ENCODE data around the gene YBX2.
A peak's percentile ranks its signal among the peaks of the same experiment; 100 is the strongest.
"Not testable (repeated sequence)": the region's sequence is repeated elsewhere in the genome, so short reads cannot be mapped to it uniquely, and the experiment has no call there.

YBX2 gene

GRCh38 chr17:7250695-7251627 is 43.5 kb downstream of the YBX2 start:
- peaks cover 13% of the 10 kb centered on the region; the same call in 1 of the 2 replicates for H3K4me1 ChIP-seq (ENCODE audit: insufficient read depth, low read length)
- H3K9ac ChIP-seq (ENCODE audit: low read depth, low read length): peak overlapping the region; percentile 82
- H3K4me3 ChIP-seq (ENCODE audit: low read length): peak overlapping the region; percentile 89
- peak overlapping the region; percentile 98 for H3K27ac ChIP-seq (ENCODE audit: low read depth, low read length)
- H3K27me3 ChIP-seq (ENCODE audit: insufficient read depth, low read length): no peaks in the 10 kb centered on the region
- no peaks in the 10 kb centered on the region for H3K9me3 ChIP-seq (ENCODE audit: insufficient read depth, low read depth, low read length)
- 1% methylated on average over 55 of the region's 55 CpGs for WGBS
- H3K36me3 ChIP-seq (ENCODE audit: insufficient read depth, low read length): peaks cover 29% of the 10 kb centered on the region

GRCh38 chr17:7249830-7250229 is 44.6 kb downstream of the YBX2 start:
- Histone ChIP-seq H3K4me1 (ENCODE audit: insufficient read depth, low read length) (peaks cover 13% of the 10 kb centered on the region; the same call in 1 of the 2 replicates), H3K27ac (ENCODE audit: low read depth, low read length) (no peak overlapping the region), H3K27me3 (ENCODE audit: insufficient read depth, low read length) (no peaks in the 10 kb centered on the region), H3K36me3 (ENCODE audit: insufficient read depth, low read length) (peaks cover 28% of the 10 kb centered on the region), H3K4me3 (ENCODE audit: low read length) (peak overlapping the region; percentile 89), H3K9ac (ENCODE audit: low read depth, low read length) (peak overlapping the region; percentile 82; the same call in 1 of the 2 replicates), H3K9me3 (ENCODE audit: insufficient read depth, low read depth, low read length) (no peaks in the 10 kb centered on the region)
- WGBS: 92% methylated on average over 7 of the region's 7 CpGs

DNA sequence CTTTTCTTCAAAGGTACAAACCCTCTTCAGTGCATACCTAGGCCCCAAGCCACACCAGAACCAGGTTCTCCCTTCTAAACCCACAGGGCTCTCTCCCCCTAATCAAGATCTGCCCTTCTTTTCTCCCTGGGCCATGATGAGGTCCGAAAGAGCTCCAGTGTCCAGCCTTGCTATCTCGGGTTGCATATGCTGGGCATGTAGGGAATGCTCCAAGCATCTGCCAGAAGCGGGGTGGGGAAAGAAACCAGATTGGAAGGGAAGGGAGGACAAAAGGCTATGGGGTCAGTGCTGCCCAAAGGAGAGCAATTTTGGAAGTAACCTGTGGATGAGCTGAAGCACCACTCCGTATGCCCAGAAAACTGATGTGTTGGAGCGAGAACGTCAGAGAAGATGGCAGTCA is 45.2 kb downstream of the YBX2 start:
- no peak overlapping the region for H3K9ac ChIP-seq (ENCODE audit: low read depth, low read length)
- 0 out of 2 replicates have a peak overlapping the region, but pooled peaks have one; percentile 89 for H3K4me3 ChIP-seq (ENCODE audit: low read length)
- no peaks in the 10 kb centered on the region for H3K27me3 ChIP-seq (ENCODE audit: insufficient read depth, low read length)
- H3K27ac ChIP-seq (ENCODE audit: low read depth, low read length): no peak overlapping the region
- H3K4me1 ChIP-seq (ENCODE audit: insufficient read depth, low read length): peaks cover 13% of the 10 kb centered on the region; the same call in 1 of the 2 replicates
- peaks cover 28% of the 10 kb centered on the region for H3K36me3 ChIP-seq (ENCODE audit: insufficient read depth, low read length)
- 92% methylated on average over 6 of the region's 6 CpGs for WGBS
- H3K9me3 ChIP-seq (ENCODE audit: insufficient read depth, low read depth, low read length): no peaks in the 10 kb centered on the region

DNA sequence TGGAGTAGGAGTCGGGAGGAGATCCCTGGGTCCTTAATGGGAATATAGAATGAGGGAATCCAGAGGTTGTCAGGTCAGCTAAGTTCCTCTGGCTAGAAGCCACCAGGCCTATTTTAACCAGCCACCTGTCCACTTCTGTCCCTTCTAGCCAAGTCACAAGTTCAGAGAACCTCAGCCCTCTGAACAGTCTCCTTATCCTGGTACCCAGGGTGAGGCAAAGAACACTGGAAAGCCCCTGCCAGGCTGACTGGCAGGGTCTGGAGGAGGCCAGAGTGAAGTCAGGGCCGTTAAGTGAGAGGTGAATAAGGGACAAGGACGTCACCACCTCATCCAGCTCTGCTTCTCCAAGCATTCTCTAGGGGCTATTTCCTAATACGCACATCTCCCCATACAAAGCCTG is 45.6 kb downstream of the YBX2 start:
- H3K9ac ChIP-seq (ENCODE audit: low read depth, low read length): no peak overlapping the region
- peaks cover 28% of the 10 kb centered on the region for H3K36me3 ChIP-seq (ENCODE audit: insufficient read depth, low read length)
- H3K27me3 ChIP-seq (ENCODE audit: insufficient read depth, low read length): no peaks in the 10 kb centered on the region
- peaks cover 13% of the 10 kb centered on the region; the same call in 1 of the 2 replicates for H3K4me1 ChIP-seq (ENCODE audit: insufficient read depth, low read length)
- H3K27ac ChIP-seq (ENCODE audit: low read depth, low read length): no peak overlapping the region
- H3K9me3 ChIP-seq (ENCODE audit: insufficient read depth, low read depth, low read length): no peaks in the 10 kb centered on the region
- no peak overlapping the region for H3K4me3 ChIP-seq (ENCODE audit: low read length)
- WGBS: 92% methylated on average over 4 of the region's 4 CpGs

- H3K4me3 ChIP-seq (ENCODE audit: low read length): no peak overlapping the region
- H3K27ac ChIP-seq (ENCODE audit: low read depth, low read length): no peak overlapping the region
- peaks cover 28% of the 10 kb centered on the region for H3K36me3 ChIP-seq (ENCODE audit: insufficient read depth, low read length)
- no peak overlapping the region for H3K9ac ChIP-seq (ENCODE audit: low read depth, low read length)
- WGBS: 95% methylated on average over 5 of the region's 5 CpGs
- H3K9me3 ChIP-seq (ENCODE audit: insufficient read depth, low read depth, low read length): no peaks in the 10 kb centered on the region
- peaks cover 7% of the 10 kb centered on the region; the same call in 1 of the 2 replicates for H3K4me1 ChIP-seq (ENCODE audit: insufficient read depth, low read length)
- no peaks in the 10 kb centered on the region for H3K27me3 ChIP-seq (ENCODE audit: insufficient read depth, low read length)
Measured at GRCh38 chr17:7246779-7247178, 47.7 kb downstream of the YBX2 start.

GRCh38 chr17:7243838-7244237 is 50.6 kb downstream of the YBX2 start:
- not testable (repeated sequence) for H3K27me3 ChIP-seq (ENCODE audit: insufficient read depth, low read length); H3K9ac ChIP-seq (ENCODE audit: low read depth, low read length); H3K9me3 ChIP-seq (ENCODE audit: insufficient read depth, low read depth, low read length); H3K4me3 ChIP-seq (ENCODE audit: low read length); H3K27ac ChIP-seq (ENCODE audit: low read depth, low read length)
- Histone ChIP-seq H3K36me3 (ENCODE audit: insufficient read depth, low read length) (peaks cover 37% of the 10 kb centered on the region), H3K4me1 (ENCODE audit: insufficient read depth, low read length) (peaks cover 14% of the 10 kb centered on the region; the same call in 1 of the 2 replicates)
- WGBS: 96% methylated on average over 9 of the region's 10 CpGs

DNA sequence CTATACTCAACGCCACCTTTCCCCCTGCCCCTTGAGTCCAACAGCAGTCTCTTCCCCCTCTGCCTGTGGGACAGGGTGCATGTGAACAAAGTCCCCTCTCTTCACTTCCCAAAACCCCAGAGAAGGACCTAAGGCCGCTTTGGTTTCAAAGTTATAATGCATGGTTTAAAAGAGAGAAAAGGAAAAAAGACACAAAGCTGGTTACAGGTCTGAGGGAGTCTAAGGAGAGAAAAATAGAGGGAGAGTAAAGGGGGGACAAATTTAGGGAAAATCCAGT is 51.0 kb downstream of the YBX2 start:
- peak overlapping the region; percentile 77 for H3K4me3 ChIP-seq (ENCODE audit: low read length)
- WGBS: 54% methylated on average over 2 of the region's 2 CpGs
- peak overlapping the region; percentile 95; the same call in 1 of the 2 replicates for H3K27ac ChIP-seq (ENCODE audit: low read depth, low read length)
- H3K4me1 ChIP-seq (ENCODE audit: insufficient read depth, low read length): peaks cover 14% of the 10 kb centered on the region; the same call in 1 of the 2 replicates
- H3K9ac ChIP-seq (ENCODE audit: low read depth, low read length): peak overlapping the region; percentile 88; the same call in 1 of the 2 replicates
- no peaks in the 10 kb centered on the region for H3K9me3 ChIP-seq (ENCODE audit: insufficient read depth, low read depth, low read length)
- peaks cover 37% of the 10 kb centered on the region for H3K36me3 ChIP-seq (ENCODE audit: insufficient read depth, low read length)
- no peaks in the 10 kb centered on the region for H3K27me3 ChIP-seq (ENCODE audit: insufficient read depth, low read length)

DNA sequence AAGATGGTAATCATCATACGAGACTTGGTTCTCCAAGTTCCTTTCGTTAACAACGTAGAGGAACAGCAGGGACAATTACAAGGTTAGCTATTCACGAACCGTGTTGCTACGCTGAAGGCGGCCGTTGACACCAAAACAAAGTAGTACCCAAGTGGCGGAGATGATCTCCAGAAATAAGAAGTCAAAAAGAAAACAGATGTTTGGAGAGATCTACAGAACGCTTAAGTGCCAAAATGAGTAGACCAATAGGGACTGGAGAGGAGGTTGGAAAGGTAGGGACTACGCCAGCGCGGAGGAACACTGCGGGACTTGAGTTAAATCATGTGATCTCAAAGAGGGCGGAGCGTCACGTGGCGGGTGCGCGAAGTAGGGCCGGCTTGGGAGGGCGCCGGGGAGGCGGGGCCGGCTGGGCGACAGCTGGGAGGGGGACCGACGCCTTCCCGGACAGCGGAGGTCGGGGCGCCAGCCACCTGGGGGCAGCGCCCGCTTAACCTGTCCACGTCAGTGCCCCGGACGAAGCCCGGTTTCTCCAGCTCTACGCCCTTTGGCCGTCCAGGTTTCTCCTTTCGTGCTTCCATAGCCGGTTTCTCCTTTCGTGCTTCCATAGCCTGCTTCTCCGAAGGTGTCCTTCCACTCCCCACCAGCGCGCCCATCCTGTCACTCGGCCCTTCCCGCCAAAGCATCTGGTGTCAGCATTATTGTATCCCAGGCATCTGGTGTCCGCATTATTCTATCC is 51.6 kb downstream of the YBX2 start:
- peak overlapping the region; percentile 95 for H3K27ac ChIP-seq (ENCODE audit: low read depth, low read length)
- WGBS: 2% methylated on average over 49 of the region's 49 CpGs
- H3K36me3 ChIP-seq (ENCODE audit: insufficient read depth, low read length): peaks cover 37% of the 10 kb centered on the region

DNA sequence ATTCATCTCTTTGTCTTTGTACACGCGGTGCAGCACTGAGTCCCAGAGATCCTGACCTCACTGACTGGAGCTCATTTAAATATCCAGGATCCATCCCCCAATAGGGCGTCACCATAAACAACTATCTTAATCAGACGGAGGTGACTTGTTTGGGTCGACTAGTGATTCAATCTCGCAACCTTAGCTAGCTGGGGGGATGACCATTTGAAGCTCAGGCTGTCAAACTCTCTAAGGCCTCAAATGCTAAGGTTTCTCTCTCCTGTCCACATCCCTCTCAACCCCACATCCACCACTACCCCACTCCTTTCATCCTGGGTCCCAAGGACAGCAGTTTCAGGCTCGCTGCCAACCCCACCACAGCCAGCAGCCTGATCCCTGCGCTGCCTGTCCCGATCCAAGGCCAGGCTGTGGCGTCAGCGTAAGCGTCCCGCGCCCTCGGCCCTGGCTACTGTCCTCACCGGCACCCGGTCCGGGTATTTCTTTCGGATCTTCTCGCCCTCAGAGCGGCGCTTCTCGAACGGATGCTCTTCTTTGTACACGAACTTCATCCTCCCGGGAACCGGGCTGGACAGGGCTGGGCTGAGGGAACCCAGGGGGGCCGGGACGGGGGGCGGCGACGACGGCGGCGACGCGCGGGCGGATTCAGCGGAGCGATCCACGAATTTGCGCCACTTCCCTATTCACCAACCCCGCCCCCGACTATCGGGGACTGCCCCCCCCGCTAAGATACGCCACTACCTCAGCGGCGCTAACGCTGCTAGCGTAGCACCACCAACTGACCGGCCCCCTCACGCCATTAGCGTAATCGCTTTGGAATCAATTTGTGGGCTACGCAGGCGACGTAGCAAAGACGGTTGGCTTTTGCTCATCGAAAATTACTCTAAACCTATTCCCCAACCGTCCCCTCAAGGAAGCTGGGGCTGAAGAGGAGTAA is 52.4 kb downstream of the YBX2 start, which contains the start of gene GABARAP:
TSS of gene GABARAP (minus strand) at position 667 of the 934 bp plus-strand sequence. CDS start at position 548, 119 bp downstream.
- under 1% methylated on average over 62 of the region's 62 CpGs for WGBS
- no peaks in the 10 kb centered on the region for H3K27me3 ChIP-seq (ENCODE audit: insufficient read depth, low read length)
- H3K4me3 ChIP-seq (ENCODE audit: low read length): peak within 1 kb of the TSS; percentile 77
- H3K9me3 ChIP-seq (ENCODE audit: insufficient read depth, low read depth, low read length): no peaks in the 10 kb centered on the region
- peak within 1 kb of the TSS; percentile 95 for H3K27ac ChIP-seq (ENCODE audit: low read depth, low read length)
- peaks cover 41% of the 10 kb centered on the region for H3K36me3 ChIP-seq (ENCODE audit: insufficient read depth, low read length)
- peaks cover 18% of the 10 kb centered on the region for H3K4me1 ChIP-seq (ENCODE audit: insufficient read depth, low read length)
- H3K9ac ChIP-seq (ENCODE audit: low read depth, low read length): peak within 1 kb of the TSS; percentile 88

More for the DNA sequence above, 51.6 kb downstream of the YBX2 start:
- Histone ChIP-seq H3K4me3 (ENCODE audit: low read length) (peak overlapping the region; percentile 77), H3K9ac (ENCODE audit: low read depth, low read length) (peak overlapping the region; percentile 88), H3K27me3 (ENCODE audit: insufficient read depth, low read length) (no peaks in the 10 kb centered on the region), H3K4me1 (ENCODE audit: insufficient read depth, low read length) (peaks cover 14% of the 10 kb centered on the region; the same call in 1 of the 2 replicates), H3K9me3 (ENCODE audit: insufficient read depth, low read depth, low read length) (no peaks in the 10 kb centered on the region)

- peak overlapping the region; percentile 88 for H3K9ac ChIP-seq (ENCODE audit: low read depth, low read length)
- H3K36me3 ChIP-seq (ENCODE audit: insufficient read depth, low read length): peaks cover 41% of the 10 kb centered on the region
- H3K4me1 ChIP-seq (ENCODE audit: insufficient read depth, low read length): peaks cover 20% of the 10 kb centered on the region
- H3K4me3 ChIP-seq (ENCODE audit: low read length): peak overlapping the region; percentile 77
- peak overlapping the region; percentile 95 for H3K27ac ChIP-seq (ENCODE audit: low read depth, low read length)
- WGBS: 46% methylated on average over 9 of the region's 9 CpGs
- H3K9me3 ChIP-seq (ENCODE audit: insufficient read depth, low read depth, low read length): no peaks in the 10 kb centered on the region
- no peaks in the 10 kb centered on the region for H3K27me3 ChIP-seq (ENCODE audit: insufficient read depth, low read length)
Measured at GRCh38 chr17:7241090-7241733, 53.2 kb downstream of the YBX2 start.

Data from HUES64 (cell line).